NB4 (cell line): ENCODE data around the gene BRME1.

Source experiments
- MAX ChIP-seq: IDR thresholded peaks from 2 replicates; pipeline ENCODE4 v1.6.1; 2011; ENCODE audit warnings: low read depth, low read length
- TF ChIP-seq, protein P1 (sequence below): IDR thresholded peaks from one replicate; pipeline ENCODE4 v1.5.1; 2012; ENCODE audit warnings: low read depth, low read length

- TF ChIP-seq, protein P1, sequence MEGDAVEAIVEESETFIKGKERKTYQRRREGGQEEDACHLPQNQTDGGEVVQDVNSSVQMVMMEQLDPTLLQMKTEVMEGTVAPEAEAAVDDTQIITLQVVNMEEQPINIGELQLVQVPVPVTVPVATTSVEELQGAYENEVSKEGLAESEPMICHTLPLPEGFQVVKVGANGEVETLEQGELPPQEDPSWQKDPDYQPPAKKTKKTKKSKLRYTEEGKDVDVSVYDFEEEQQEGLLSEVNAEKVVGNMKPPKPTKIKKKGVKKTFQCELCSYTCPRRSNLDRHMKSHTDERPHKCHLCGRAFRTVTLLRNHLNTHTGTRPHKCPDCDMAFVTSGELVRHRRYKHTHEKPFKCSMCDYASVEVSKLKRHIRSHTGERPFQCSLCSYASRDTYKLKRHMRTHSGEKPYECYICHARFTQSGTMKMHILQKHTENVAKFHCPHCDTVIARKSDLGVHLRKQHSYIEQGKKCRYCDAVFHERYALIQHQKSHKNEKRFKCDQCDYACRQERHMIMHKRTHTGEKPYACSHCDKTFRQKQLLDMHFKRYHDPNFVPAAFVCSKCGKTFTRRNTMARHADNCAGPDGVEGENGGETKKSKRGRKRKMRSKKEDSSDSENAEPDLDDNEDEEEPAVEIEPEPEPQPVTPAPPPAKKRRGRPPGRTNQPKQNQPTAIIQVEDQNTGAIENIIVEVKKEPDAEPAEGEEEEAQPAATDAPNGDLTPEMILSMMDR, result no peak
- TF ChIP-seq MAX, result no peak
Measured at GRCh38 chr19:13938301-13939064, 32.6 kb upstream of the BRME1 start, which contains the start of gene PODNL1.
